Lower leg skin (tissue), 4 donors: ENCODE results near the gene EMD. TPM values are rescaled to one million over a fixed set of nuclear protein-coding genes. Genes with fewer than 3 reads are reported as not detected.

ENCODE experiments used
- DNase-seq, 2 donors: peaks; one replicate each; pipeline ENCODE4 v3.0.0-alpha.2; 2019; ENCODE audit warnings: low spot score in 2 of 2
- H3K4me3 ChIP-seq: fragments of 200-600 bp; sonication (generic); 2 replicates; pipeline ENCODE4 v1.5.1; 2017; ENCODE audit warnings: mild to moderate bottlenecking, low read depth; ENCODE audit not compliant: poor library complexity, severe bottlenecking
- POLR2A ChIP-seq, 2 donors: fragments of 450-650 bp; IDR thresholded peaks; one replicate each; pipeline ENCODE4 v1.6.1; 2016 to 2017; ENCODE audit warnings: antibody characterized with exemption in 2 of 2, mild to moderate bottlenecking in 1 of 2, moderate library complexity in 1 of 2
- WGBS, 2 donors: methylation state at CpG; one replicate each; pipeline ENCODE4 v1.1.5; 2018; 5-methylcytosine and 5-hydroxymethylcytosine counted together
- intact Hi-C: fragments of 100-400 bp; cut with DNase I; formaldehyde crosslinking; loops from one replicate; pipeline ENCODE4 v1.15.0; 2023; ENCODE audit warnings: low total_unique reads
- total RNA-seq, 4 donors: library from RNA; depleted of rRNA; stranded (reverse); fragments of >200 nt; gene quantifications; one replicate each; pipeline ENCODE4 v1.1.0, GENCODE V29; 2016
- TF ChIP-seq, protein P1 (sequence below), 3 donors: fragments of 450-650 bp; IDR thresholded peaks; one replicate each; pipeline ENCODE4 v1.5.1; 2016; ENCODE audit warnings: antibody characterized with exemption in 3 of 3, mild to moderate bottlenecking in 3 of 3, moderate library complexity in 2 of 3

Gene EMD
- total RNA-seq, 4 donors from 2014 or later = 43.4 to 67.0 (median 52.1) TPM

DNA sequence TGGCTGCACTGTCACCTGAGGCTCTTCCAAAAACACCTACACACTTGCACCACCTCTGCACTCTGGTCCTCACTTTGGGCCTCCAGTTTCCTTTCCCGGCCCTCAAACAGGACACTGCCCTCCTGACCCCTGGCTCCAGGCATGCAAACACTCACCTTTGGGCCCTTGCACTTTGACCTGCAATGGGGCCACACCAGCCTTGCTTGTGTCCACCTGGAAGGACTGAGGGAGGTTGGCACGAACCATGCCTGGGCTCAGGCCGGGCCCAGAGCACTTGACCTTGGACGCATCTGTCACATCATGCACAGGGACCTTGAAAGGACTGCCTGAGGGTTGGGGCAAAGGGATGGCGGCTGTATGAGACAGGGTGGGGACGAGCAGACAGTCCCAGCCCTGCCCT lies 20.3 kb upstream of the EMD start:
- 86 to 98% methylated on average over 3 to 6 of the region's 6 CpGs for WGBS, 2 donors
- no peak overlapping the region for H3K4me3 ChIP-seq
- TF ChIP-seq POLR2A (IDR thresholded peaks at IDR 0.05) = no peak
- TF ChIP-seq, protein P1, sequence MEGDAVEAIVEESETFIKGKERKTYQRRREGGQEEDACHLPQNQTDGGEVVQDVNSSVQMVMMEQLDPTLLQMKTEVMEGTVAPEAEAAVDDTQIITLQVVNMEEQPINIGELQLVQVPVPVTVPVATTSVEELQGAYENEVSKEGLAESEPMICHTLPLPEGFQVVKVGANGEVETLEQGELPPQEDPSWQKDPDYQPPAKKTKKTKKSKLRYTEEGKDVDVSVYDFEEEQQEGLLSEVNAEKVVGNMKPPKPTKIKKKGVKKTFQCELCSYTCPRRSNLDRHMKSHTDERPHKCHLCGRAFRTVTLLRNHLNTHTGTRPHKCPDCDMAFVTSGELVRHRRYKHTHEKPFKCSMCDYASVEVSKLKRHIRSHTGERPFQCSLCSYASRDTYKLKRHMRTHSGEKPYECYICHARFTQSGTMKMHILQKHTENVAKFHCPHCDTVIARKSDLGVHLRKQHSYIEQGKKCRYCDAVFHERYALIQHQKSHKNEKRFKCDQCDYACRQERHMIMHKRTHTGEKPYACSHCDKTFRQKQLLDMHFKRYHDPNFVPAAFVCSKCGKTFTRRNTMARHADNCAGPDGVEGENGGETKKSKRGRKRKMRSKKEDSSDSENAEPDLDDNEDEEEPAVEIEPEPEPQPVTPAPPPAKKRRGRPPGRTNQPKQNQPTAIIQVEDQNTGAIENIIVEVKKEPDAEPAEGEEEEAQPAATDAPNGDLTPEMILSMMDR (IDR thresholded peaks at IDR 0.05) = no peak
- intact Hi-C loops = no loop called here
- no peak for DNase-seq

GRCh38 chrX:154359362-154360154 lies 19.5 kb upstream of the EMD start:
- intact Hi-C loops = no loop called here
- H3K4me3 ChIP-seq = no peak overlapping the region
- 91% methylated on average over 10 to 39 of the region's 41 CpGs for WGBS, 2 donors
- TF ChIP-seq, protein P1 (IDR thresholded peaks at IDR 0.05) = no peak
- no peak for TF ChIP-seq POLR2A (IDR thresholded peaks at IDR 0.05)
- DNase-seq = no peak

- TF ChIP-seq, protein P1 (IDR thresholded peaks at IDR 0.05) = no peak
- DNase-seq = no peak
- intact Hi-C loops = no loop called here
- no peak overlapping the region for H3K4me3 ChIP-seq
- WGBS, 2 donors = 84 to 90% methylated on average over 12 to 31 of the region's 34 CpGs
These were observed 18.9 kb upstream of the EMD start for GRCh38 chrX:154360155-154360713.

GRCh38 chrX:154362085-154362742 lies 16.9 kb upstream of the EMD start:
- TF ChIP-seq POLR2A (IDR thresholded peaks at IDR 0.05) = no peak
- TF ChIP-seq, protein P1 (IDR thresholded peaks at IDR 0.05) = no peak
- H3K4me3 ChIP-seq = no peak overlapping the region
- no peak for DNase-seq
- WGBS, 2 donors = 90 to 91% methylated on average over 8 to 27 of the region's 30 CpGs
- intact Hi-C loops = no loop called here

DNA sequence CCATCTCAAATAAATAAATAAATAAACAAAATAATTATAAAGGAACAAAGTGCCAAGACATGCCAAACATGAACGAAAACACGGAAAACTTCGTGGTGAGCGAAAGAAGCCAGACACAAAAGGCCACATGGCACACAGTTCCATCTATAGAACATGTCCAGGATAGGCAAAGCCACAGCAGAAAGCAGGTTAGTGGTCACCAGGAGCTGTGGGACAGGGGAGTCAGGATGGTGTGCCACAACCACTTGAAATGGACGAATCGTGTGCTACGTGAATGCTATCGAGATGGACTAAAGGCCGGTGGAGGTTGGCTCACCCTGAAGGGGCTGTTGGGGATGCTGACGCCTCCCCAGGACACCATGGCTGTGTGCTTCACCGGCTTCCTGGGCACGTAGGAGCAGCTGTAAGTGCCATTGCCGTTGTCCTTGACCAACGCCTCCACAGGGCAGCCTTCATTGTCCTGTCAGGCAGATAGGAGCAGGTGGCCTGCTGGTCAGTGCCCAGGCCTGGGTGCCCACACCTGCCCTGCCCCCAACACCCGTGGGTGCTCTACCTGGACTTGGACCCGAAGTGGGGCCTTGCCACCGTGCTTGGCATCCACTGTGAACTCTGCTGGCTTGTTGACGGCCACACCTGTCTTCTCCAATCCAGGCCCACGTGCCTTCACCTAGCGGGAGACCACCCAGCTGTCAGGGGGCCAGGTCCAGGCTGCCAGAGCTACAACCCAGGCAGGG lies 15.2 kb upstream of the EMD start:
- intact Hi-C loops = no loop called here
- DNase-seq = no peak
- TF ChIP-seq, protein P1 (IDR thresholded peaks at IDR 0.05) = no peak
- no peak for TF ChIP-seq POLR2A (IDR thresholded peaks at IDR 0.05)
- WGBS, 2 donors = 85 to 90% methylated on average over 13 to 20 of the region's 20 CpGs
- H3K4me3 ChIP-seq = no peak overlapping the region
